HG03139 (cell line): ENCODE data around the gene ARSI.

Experiments used
- ATAC-seq: cut with Tn5 transposase; IDR thresholded peaks from one replicate; pipeline ENCODE4 v1.9.1; 2021; ENCODE audit not compliant: unreplicated experiment

ARSI gene

GRCh38 chr5:150309101-150309885 lies 6.6 kb upstream of the ARSI start:
- ATAC-seq: no peak

DNA sequence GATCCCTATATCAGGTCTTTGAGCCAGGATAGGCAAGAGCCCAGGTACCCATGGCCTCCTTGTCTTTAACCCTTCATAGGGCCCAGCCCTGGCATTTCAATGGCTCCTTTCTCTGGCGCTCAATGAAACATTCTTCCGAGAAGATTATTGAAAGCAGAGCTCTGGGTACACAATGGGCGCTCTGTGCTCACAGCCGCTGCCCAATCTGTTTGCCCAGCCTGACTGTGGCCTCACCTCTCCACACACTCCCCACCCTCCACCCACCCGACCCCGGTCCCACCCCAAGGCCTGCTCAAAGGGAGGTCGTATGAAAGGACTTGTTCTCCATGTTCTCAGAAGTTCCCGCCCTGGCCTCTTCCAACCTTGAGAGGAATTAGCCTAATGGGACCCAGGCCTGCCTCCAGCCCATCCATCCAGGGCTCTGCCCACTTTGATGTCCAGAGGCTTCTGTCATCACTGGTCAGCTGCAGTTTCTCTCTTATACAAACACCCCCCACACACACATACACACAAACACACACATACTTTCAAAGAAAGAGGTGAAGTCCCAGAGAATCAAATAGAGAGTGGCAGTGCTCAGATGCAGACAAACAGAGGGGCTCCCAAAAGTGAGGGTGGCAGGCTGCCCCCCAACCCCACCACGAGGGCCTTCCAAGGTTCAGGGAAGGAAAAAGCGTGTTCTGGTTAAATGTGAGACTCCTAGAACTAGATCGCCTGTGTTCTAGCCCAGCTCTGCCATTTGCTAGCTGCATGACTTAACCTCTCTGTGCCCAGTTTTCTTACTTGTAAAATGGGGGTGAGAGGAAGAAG lies 5.1 kb upstream of the ARSI start:
- ATAC-seq: no peak

DNA sequence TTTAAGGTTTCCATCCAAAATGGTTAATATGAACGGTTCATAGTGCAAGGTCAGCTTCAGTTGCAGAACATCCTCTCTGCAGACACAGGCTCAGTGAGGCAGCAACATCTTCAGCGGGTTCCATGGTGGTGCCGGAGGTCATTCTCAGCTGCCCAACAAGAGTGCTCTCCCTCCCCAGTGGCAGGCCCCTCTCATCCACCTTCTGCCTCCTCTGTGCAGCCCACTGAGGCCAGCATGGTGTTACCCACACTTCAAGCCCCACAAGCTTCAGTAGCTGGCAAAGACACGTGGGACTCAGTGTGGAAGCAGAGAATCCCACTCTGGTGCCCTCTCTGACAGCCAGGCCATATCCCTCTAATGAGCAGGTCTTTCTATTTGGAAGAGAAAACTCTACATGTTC lies 4.1 kb upstream of the ARSI start:
- ATAC-seq: no peak

- no peak for ATAC-seq
These were observed 2.9 kb upstream of the ARSI start for GRCh38 chr5:150305557-150305956.

GRCh38 chr5:150305095-150305494 lies 2.4 kb upstream of the ARSI start:
- ATAC-seq: no peak

DNA sequence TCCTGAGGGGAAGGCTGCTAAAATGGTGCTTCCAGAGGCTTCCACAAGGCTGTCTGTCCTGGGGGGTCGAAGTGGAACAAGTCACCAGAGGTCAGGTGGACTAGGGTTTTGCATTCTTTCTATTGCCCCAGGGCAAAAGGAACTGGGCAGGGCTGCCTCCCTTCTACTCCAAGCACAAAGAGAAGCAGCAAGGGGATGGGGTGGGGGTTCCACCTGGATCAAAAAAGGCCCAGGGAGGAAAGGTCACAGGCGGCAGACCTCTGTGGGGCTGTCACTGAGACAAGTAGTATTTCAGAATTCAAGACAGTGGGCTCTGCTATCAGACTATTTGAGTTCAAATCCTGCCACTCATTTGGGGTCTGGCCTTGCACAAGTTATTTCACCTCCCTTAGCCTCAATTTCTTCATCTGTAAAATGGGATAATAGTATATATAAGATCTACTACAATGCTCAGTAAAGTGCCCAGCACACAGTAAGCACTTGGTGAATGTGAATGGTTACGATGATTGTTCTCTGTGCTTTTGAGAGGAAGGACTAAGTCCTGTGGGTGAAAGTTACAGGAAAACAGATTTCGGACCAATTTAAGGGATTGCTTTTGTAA lies 1.9 kb upstream of the ARSI start:
- ATAC-seq: no peak

GRCh38 chr5:150303660-150304386 lies 1.1 kb upstream of the ARSI start:
- ATAC-seq: no peak

DNA sequence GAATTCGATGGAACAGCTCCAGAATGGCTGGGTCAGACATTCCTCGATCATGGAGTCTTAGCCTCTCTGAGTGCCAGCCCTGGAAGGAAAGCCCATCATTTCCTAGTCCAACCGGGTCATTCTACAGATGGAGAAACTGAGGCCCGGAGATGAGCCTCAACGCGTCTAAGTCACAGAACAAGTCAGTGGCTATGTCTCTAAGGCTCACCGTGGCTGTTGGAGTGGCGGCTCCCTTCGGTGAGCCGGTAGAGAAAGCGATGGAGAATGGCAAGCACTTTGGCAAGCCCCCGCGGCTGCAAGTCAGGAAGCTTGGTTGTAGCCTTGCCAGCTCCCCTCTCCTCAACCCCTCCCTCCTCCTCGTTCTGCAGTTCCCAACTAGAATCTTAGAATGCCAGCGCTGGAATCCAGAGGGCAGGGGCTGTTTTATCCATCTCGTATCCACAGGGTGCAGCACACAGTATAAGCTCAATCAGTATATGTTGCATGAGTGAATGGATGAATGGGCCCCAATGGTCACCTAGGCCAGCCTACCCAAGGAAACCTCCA lies 438 bp upstream of the ARSI start:
- no peak for ATAC-seq

DNA sequence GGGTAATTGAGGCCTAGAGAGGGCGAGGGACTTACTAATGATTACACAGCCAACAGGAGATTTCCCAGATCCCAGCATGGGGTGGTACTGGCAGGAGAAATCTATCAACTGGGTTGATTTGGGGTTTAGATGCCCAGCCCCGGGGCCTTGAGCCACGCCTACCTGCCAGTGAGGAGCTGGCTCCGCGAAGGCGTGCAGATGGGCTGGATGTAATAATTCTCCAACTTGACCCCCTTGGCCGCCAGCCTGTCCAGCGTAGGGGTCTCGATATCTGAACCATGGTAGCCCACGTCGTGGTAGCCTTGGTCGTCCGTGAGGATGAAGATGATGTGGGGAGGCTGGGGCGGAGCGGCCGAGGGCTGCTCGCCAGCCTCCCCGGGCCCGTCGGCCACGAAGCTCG lies 804 bp downstream of the ARSI start:
- ATAC-seq: no peak

- ATAC-seq: no peak
These were observed 1.6 kb downstream of the ARSI start for GRCh38 chr5:150301170-150301505.

DNA sequence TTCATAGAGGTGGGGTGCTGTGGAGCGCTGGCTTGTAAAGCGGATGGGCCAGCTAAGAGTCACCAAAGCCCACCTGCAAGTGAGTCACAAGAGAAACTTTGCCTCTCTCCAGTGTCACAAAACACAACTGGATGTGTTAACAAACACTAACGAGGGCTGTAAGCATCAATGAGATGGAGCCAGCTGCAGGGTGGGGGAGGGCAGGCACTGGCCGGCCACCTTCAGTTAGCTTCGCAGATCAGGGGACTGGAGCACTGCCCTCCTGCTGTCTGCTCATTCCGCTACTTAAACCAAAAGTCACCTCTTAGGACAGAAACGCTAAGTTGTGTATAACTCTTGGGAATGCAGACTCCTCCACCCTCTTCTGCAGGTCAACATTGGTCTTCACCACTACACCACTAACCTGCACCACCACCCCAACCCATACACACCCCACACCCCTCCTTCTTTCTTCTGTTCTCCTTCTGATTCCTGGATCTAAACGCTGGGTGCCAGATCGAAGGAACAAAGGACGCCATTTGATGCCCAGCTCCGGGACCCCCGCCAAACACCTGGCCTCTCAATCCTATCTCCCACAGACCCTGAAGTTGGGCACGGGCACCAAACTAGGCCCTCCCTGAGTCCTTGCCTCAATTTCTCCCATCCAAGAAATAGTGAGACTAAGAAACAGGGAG lies 2.1 kb downstream of the ARSI start:
- ATAC-seq: no peak

GRCh38 chr5:150299571-150300327 lies 3.0 kb downstream of the ARSI start:
- ATAC-seq: no peak

- ATAC-seq: no peak
These were observed 3.8 kb downstream of the ARSI start for GRCh38 chr5:150298701-150299451.

- no peak for ATAC-seq
These were observed 4.6 kb downstream of the ARSI start for GRCh38 chr5:150297934-150298595.

DNA sequence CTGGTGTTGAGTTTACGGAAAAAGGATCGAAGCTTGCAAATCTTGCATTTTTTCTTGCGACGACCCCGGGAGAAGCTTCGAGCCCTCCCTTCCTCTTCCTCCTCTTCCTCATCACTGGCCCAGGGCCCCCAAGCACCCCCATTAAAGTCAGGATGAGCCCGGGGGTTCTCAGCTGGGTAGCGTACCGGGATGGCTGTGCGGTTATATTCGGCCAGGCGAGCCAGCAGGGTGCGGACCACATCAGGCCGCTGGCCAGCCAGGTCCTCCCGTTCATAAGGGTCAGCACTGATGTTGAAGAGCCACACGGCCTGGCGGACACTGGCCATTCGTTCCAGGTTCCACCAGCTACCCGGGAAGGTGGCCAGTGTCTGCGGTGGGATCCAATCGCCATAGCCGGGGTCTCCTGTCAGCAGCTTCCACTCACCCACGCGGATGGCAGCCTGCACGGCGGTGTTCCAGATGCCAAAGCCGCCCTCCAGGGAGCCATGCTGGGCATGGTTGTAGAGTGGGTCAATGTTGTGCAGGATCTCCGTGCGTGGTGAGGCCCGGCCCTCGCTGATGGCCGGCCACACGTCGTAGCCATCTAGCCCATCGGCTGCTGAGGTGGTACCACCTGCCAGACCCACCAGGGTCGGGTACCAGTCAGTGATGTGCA lies 5.3 kb downstream of the ARSI start:
- no peak for ATAC-seq

DNA sequence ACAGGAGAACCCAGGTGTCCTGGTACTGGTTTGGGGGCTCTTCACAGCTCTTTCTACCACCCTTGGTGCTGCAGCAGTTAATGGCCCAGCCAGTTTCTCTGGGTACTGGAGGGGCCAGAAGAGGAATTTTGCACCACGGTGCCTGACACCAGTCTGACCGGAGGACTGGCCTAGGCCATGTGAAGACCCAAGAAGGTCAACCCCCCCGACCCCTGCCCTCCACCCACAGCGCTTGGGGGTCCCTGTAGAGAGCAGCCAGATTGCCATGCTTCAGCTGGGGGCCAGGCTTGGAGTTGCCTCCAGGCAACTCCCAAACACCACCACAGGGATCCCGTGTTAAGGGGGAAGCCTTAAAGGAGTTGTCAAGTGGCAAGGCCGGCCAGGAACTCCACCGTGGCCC lies 6.2 kb downstream of the ARSI start:
- ATAC-seq: no peak

- no peak for ATAC-seq
These were observed 6.8 kb downstream of the ARSI start for GRCh38 chr5:150295741-150296486.
